MM.1S (cell line): ENCODE results near the gene SEC22B.
"Not testable (repeated sequence)": the region's sequence is repeated elsewhere in the genome, so short reads cannot be mapped to it uniquely, and the experiment has no call there.

Experiments used
- DNase-seq: peaks from one replicate; pipeline ENCODE4 v3.0.0-alpha.2; 2015
- H2AFZ ChIP-seq: fragments of 300-600 bp; sonication (generic); 2 replicates; pipeline ENCODE4 v1.6.0; 2016; ENCODE audit warnings: antibody characterized with exemption, low read length
- H3F3A ChIP-seq: fragments of 300-600 bp; sonication (generic); 2 replicates; pipeline ENCODE4 v1.6.1; 2016; ENCODE audit warnings: mild to moderate bottlenecking, antibody characterized with exemption, low read length, moderate library complexity, mixed read lengths; ENCODE audit not compliant: insufficient read depth
- H3K27ac ChIP-seq: fragments of 300-600 bp; sonication (generic); 2 replicates; pipeline ENCODE4 v1.5.1; 2016; ENCODE audit warnings: mild to moderate bottlenecking, low read length
- H3K27me3 ChIP-seq: fragments of 300-600 bp; sonication (generic); replicated peaks from 2 replicates; pipeline ENCODE4 v1.6.0; 2016; ENCODE audit warnings: low read length; ENCODE audit not compliant: insufficient read depth
- H3K36me3 ChIP-seq: fragments of 300-600 bp; sonication (generic); replicated peaks from 2 replicates; pipeline ENCODE4 v1.6.1; 2016; ENCODE audit warnings: mild to moderate bottlenecking, low read length, mixed read lengths; ENCODE audit not compliant: insufficient read depth
- H3K4me1 ChIP-seq: fragments of 300-600 bp; sonication (generic); 2 replicates; pipeline ENCODE4 v1.6.1; 2016; ENCODE audit warnings: low read length, mixed read lengths
- H3K4me2 ChIP-seq: fragments of 300-600 bp; sonication (generic); 2 replicates; pipeline ENCODE4 v1.6.0; 2016; ENCODE audit warnings: low read depth, low read length
- H3K4me3 ChIP-seq: fragments of 300-600 bp; sonication (generic); 2 replicates; pipeline ENCODE4 v1.5.1; 2016; ENCODE audit warnings: low read length, mixed read lengths
- H3K79me2 ChIP-seq: fragments of 300-600 bp; sonication (generic); 2 replicates; pipeline ENCODE4 v1.6.1; 2016; ENCODE audit warnings: mixed run types, low read length, mixed read lengths
- H3K9ac ChIP-seq: fragments of 300-600 bp; sonication (generic); 2 replicates; pipeline ENCODE4 v1.6.1; 2016; ENCODE audit warnings: low read length, mixed read lengths
- H3K9me2 ChIP-seq: fragments of 300-600 bp; sonication (generic); replicated peaks from 2 replicates; pipeline ENCODE4 v1.6.1; 2016; ENCODE audit warnings: mild to moderate bottlenecking, low read length, mixed read lengths; ENCODE audit not compliant: insufficient read depth
- H3K9me3 ChIP-seq: fragments of 300-600 bp; sonication (generic); replicated peaks from 2 replicates; pipeline ENCODE4 v1.6.1; 2016; ENCODE audit warnings: mild to moderate bottlenecking, low read length, mixed read lengths; ENCODE audit not compliant: insufficient read depth
- H4K20me1 ChIP-seq: fragments of 300-600 bp; sonication (generic); 2 replicates; pipeline ENCODE4 v1.6.1; 2016; ENCODE audit warnings: mild to moderate bottlenecking, low read length, moderate library complexity, mixed read lengths; ENCODE audit not compliant: insufficient read depth

Gene SEC22B

GRCh38 chr1:120111771-120112170 lies 64.5 kb downstream of the SEC22B start:
- not testable (repeated sequence) for H3K27me3 ChIP-seq, H3K4me1 ChIP-seq, H3F3A ChIP-seq, H3K4me2 ChIP-seq, H3K9me3 ChIP-seq, H3K79me2 ChIP-seq, H2AFZ ChIP-seq, H3K36me3 ChIP-seq, H3K27ac ChIP-seq, H3K9ac ChIP-seq, H3K4me3 ChIP-seq, H4K20me1 ChIP-seq, DNase-seq, H3K9me2 ChIP-seq

GRCh38 chr1:120111008-120111407 lies 65.3 kb downstream of the SEC22B start:
- not testable (repeated sequence) for H3K4me3 ChIP-seq, H3K79me2 ChIP-seq, H3K9me2 ChIP-seq, DNase-seq, H3K4me1 ChIP-seq, H3K36me3 ChIP-seq, H4K20me1 ChIP-seq, H3K9ac ChIP-seq, H3F3A ChIP-seq, H3K4me2 ChIP-seq, H2AFZ ChIP-seq, H3K9me3 ChIP-seq, H3K27ac ChIP-seq, H3K27me3 ChIP-seq

GRCh38 chr1:120109656-120110055 lies 66.7 kb downstream of the SEC22B start:
- H3F3A ChIP-seq, H3K27me3 ChIP-seq, H3K9ac ChIP-seq, DNase-seq, H2AFZ ChIP-seq, H3K4me3 ChIP-seq, H3K4me2 ChIP-seq, H3K4me1 ChIP-seq, H3K79me2 ChIP-seq, H3K27ac ChIP-seq, H4K20me1 ChIP-seq, H3K9me3 ChIP-seq, H3K36me3 ChIP-seq, H3K9me2 ChIP-seq: not testable (repeated sequence)

- not testable (repeated sequence) for H2AFZ ChIP-seq, H3K9ac ChIP-seq, H3K79me2 ChIP-seq, DNase-seq, H4K20me1 ChIP-seq, H3K4me3 ChIP-seq, H3K27me3 ChIP-seq, H3K4me2 ChIP-seq, H3K4me1 ChIP-seq, H3K9me2 ChIP-seq, H3K27ac ChIP-seq, H3K36me3 ChIP-seq, H3K9me3 ChIP-seq, H3F3A ChIP-seq
Measured at GRCh38 chr1:120109180-120109579, 67.1 kb downstream of the SEC22B start.

- H3K79me2 ChIP-seq, H3F3A ChIP-seq, H3K9me3 ChIP-seq, H3K4me1 ChIP-seq, H3K27ac ChIP-seq, H3K9me2 ChIP-seq, DNase-seq, H4K20me1 ChIP-seq, H3K36me3 ChIP-seq, H3K4me2 ChIP-seq, H3K27me3 ChIP-seq, H3K4me3 ChIP-seq, H3K9ac ChIP-seq, H2AFZ ChIP-seq: not testable (repeated sequence)
Measured at GRCh38 chr1:120105288-120105687, 71.0 kb downstream of the SEC22B start.

GRCh38 chr1:120103768-120104167 lies 72.6 kb downstream of the SEC22B start:
- not testable (repeated sequence) for H3K9me3 ChIP-seq, H3K9me2 ChIP-seq, H3K27me3 ChIP-seq

GRCh38 chr1:120101593-120101992 lies 74.7 kb downstream of the SEC22B start:
- H3K79me2 ChIP-seq, H3K4me1 ChIP-seq, H3K4me3 ChIP-seq, H3K9me2 ChIP-seq, H4K20me1 ChIP-seq, H3K27me3 ChIP-seq, H2AFZ ChIP-seq, H3K36me3 ChIP-seq, H3F3A ChIP-seq, H3K27ac ChIP-seq, H3K4me2 ChIP-seq, H3K9me3 ChIP-seq, H3K9ac ChIP-seq, DNase-seq: not testable (repeated sequence)

More at GRCh38 chr1:120103768-120104167, 72.6 kb downstream of the SEC22B start:
- not testable (repeated sequence) for H3K79me2 ChIP-seq, H2AFZ ChIP-seq, H4K20me1 ChIP-seq, H3K4me3 ChIP-seq, H3F3A ChIP-seq, H3K4me2 ChIP-seq, DNase-seq, H3K4me1 ChIP-seq, H3K27ac ChIP-seq, H3K36me3 ChIP-seq, H3K9ac ChIP-seq
